ENCODE results near the gene HOXC12. TPM values are rescaled to one million over a fixed set of nuclear protein-coding genes. Genes with fewer than 3 reads are reported as not detected.

Gene HOXC12
- total RNA-seq, 2 donors from 2014 or later: not detected

GRCh38 chr12:53944907-53945847 lies 9.5 kb upstream of the HOXC12 start:
- Mint-ChIP-seq H3K9me3 (no peaks in the 10 kb centered on the region), H3K27ac (no peak overlapping the region), H3K36me3 (ENCODE audit: insufficient read depth in 2 of 2) (no peaks in the 10 kb centered on the region), H3K4me3 (no peak overlapping the region), H3K27me3 (ENCODE audit: low read depth) (peaks cover 96% of the 10 kb centered on the region), H3K4me1 (ENCODE audit: low read depth) (peaks cover 7% of the 10 kb centered on the region)
- no peak for ATAC-seq (replicated peaks in 1 of 2)
- DNase-seq: no peak

GRCh38 chr12:53947743-53948142 lies 7.0 kb upstream of the HOXC12 start:
- ATAC-seq (replicated peaks in 1 of 2) (no peak), DNase-seq (no peak)
- Mint-ChIP-seq H3K27ac (no peak overlapping the region), H3K36me3 (ENCODE audit: insufficient read depth in 2 of 2) (no peaks in the 10 kb centered on the region), H3K4me1 (ENCODE audit: low read depth) (peaks cover 22% of the 10 kb centered on the region), H3K9me3 (no peaks in the 10 kb centered on the region), H3K4me3 (no peak overlapping the region), H3K27me3 (ENCODE audit: low read depth) (peaks cover 96% of the 10 kb centered on the region)

- no peak overlapping the region for H3K27ac Mint-ChIP-seq
- H3K27me3 Mint-ChIP-seq (ENCODE audit: low read depth): peaks cover 96% of the 10 kb centered on the region
- H3K9me3 Mint-ChIP-seq: no peaks in the 10 kb centered on the region
- no peaks in the 10 kb centered on the region for H3K36me3 Mint-ChIP-seq (ENCODE audit: insufficient read depth in 2 of 2)
- DNase-seq (no peak), ATAC-seq (replicated peaks in 1 of 2) (no peak)
- no peak overlapping the region for H3K4me3 Mint-ChIP-seq
- H3K4me1 Mint-ChIP-seq (ENCODE audit: low read depth): peaks cover 32% of the 10 kb centered on the region
These were observed 5.8 kb upstream of the HOXC12 start for GRCh38 chr12:53948650-53949593.

GRCh38 chr12:53949631-53950436 lies 4.9 kb upstream of the HOXC12 start:
- H3K4me1 Mint-ChIP-seq (ENCODE audit: low read depth): peaks cover 32% of the 10 kb centered on the region
- peak in 1 of 2 donors; percentile 5 for ATAC-seq (replicated peaks in 1 of 2)
- no peaks in the 10 kb centered on the region for H3K9me3 Mint-ChIP-seq
- peaks cover 96% of the 10 kb centered on the region for H3K27me3 Mint-ChIP-seq (ENCODE audit: low read depth)
- DNase-seq: no peak
- no peaks in the 10 kb centered on the region for H3K36me3 Mint-ChIP-seq (ENCODE audit: insufficient read depth in 2 of 2)
- H3K27ac Mint-ChIP-seq: no peak overlapping the region
- no peak overlapping the region for H3K4me3 Mint-ChIP-seq

- Mint-ChIP-seq H3K27ac (peak overlapping the region; percentile 44), H3K36me3 (ENCODE audit: insufficient read depth in 2 of 2) (no peaks in the 10 kb centered on the region), H3K4me3 (no peak overlapping the region), H3K9me3 (no peaks in the 10 kb centered on the region), H3K27me3 (ENCODE audit: low read depth) (peaks cover 90% of the 10 kb centered on the region), H3K4me1 (ENCODE audit: low read depth) (peaks cover 27% of the 10 kb centered on the region)
- ATAC-seq (replicated peaks in 1 of 2) (peak in 1 of 2 donors; percentile 18), DNase-seq (no peak)
These were observed 4.3 kb upstream of the HOXC12 start for GRCh38 chr12:53950437-53950773.

GRCh38 chr12:53950789-53951576 lies 3.7 kb upstream of the HOXC12 start:
- Mint-ChIP-seq H3K9me3 (no peaks in the 10 kb centered on the region), H3K27ac (no peak overlapping the region), H3K27me3 (ENCODE audit: low read depth) (peaks cover 90% of the 10 kb centered on the region), H3K4me1 (ENCODE audit: low read depth) (peaks cover 30% of the 10 kb centered on the region), H3K4me3 (peak overlapping the region in 1 of 2 donors; percentile 22), H3K36me3 (ENCODE audit: insufficient read depth in 2 of 2) (no peaks in the 10 kb centered on the region)
- DNase-seq (no peak), ATAC-seq (replicated peaks in 1 of 2) (peak in 1 of 2 donors; percentile 9)

- Mint-ChIP-seq H3K27me3 (ENCODE audit: low read depth) (peaks cover 90% of the 10 kb centered on the region), H3K4me1 (ENCODE audit: low read depth) (peaks cover 38% of the 10 kb centered on the region), H3K9me3 (no peaks in the 10 kb centered on the region), H3K4me3 (peak overlapping the region in 1 of 2 donors; percentile 22), H3K27ac (peak overlapping the region; percentile 57), H3K36me3 (ENCODE audit: insufficient read depth in 2 of 2) (no peaks in the 10 kb centered on the region)
- ATAC-seq (replicated peaks in 1 of 2) (no peak), DNase-seq (no peak)
These were observed 2.9 kb upstream of the HOXC12 start for GRCh38 chr12:53951577-53952334.

- DNase-seq: no peak
- Mint-ChIP-seq H3K27ac (peak overlapping the region; percentile 57), H3K9me3 (no peaks in the 10 kb centered on the region), H3K4me1 (ENCODE audit: low read depth) (peaks cover 40% of the 10 kb centered on the region), H3K27me3 (ENCODE audit: low read depth) (peaks cover 90% of the 10 kb centered on the region), H3K36me3 (ENCODE audit: insufficient read depth in 2 of 2) (no peaks in the 10 kb centered on the region), H3K4me3 (peak overlapping the region in 1 of 2 donors; percentile 17)
- no peak for ATAC-seq (replicated peaks in 1 of 2)
These were observed 2.4 kb upstream of the HOXC12 start for GRCh38 chr12:53952335-53952694.

GRCh38 chr12:53952871-53953734 lies 1.6 kb upstream of the HOXC12 start:
- ATAC-seq (replicated peaks in 1 of 2): no peak
- peaks cover 40% of the 10 kb centered on the region for H3K4me1 Mint-ChIP-seq (ENCODE audit: low read depth)
- no peaks in the 10 kb centered on the region for H3K36me3 Mint-ChIP-seq (ENCODE audit: insufficient read depth in 2 of 2)
- H3K9me3 Mint-ChIP-seq: no peaks in the 10 kb centered on the region
- H3K27me3 Mint-ChIP-seq (ENCODE audit: low read depth): peaks cover 90% of the 10 kb centered on the region
- no peak for DNase-seq
- peak overlapping the region; percentile 46 for H3K27ac Mint-ChIP-seq
- peak overlapping the region in 1 of 2 donors; percentile 46 for H3K4me3 Mint-ChIP-seq

GRCh38 chr12:53953831-53954693 lies 641 bp upstream of the HOXC12 start:
- no peak for ATAC-seq (replicated peaks in 1 of 2)
- DNase-seq: no peak
- H3K27me3 Mint-ChIP-seq (ENCODE audit: low read depth): peaks cover 90% of the 10 kb centered on the region
- H3K4me1 Mint-ChIP-seq (ENCODE audit: low read depth): peaks cover 40% of the 10 kb centered on the region
- H3K4me3 Mint-ChIP-seq: peak overlapping the region in 1 of 2 donors; percentile 8
- H3K9me3 Mint-ChIP-seq: no peaks in the 10 kb centered on the region
- no peaks in the 10 kb centered on the region for H3K36me3 Mint-ChIP-seq (ENCODE audit: insufficient read depth in 2 of 2)
- peak overlapping the region; percentile 45 for H3K27ac Mint-ChIP-seq
